DND-41 (cell line): Measurements from ENCODE around the gene SGMS1.

ENCODE experiments used
- ATAC-seq: fragments of 200-7000 bp; cut with Tn5 transposase; 3 replicates; pipeline ENCODE4 v1.9.1; 2021; ENCODE audit warnings: low read depth; ENCODE audit not compliant: insufficient read depth
- DNase-seq: peaks from one replicate; pipeline ENCODE4 v3.0.0-alpha.2; 2020
- H2AFZ ChIP-seq: 2 replicates; pipeline ENCODE4 v1.6.0; 2012; ENCODE audit warnings: low read depth, low read length
- H3K27ac ChIP-seq: 2 replicates; pipeline ENCODE4 v1.5.1; 2012; ENCODE audit warnings: low read length, inconsistent platforms
- H3K27me3 ChIP-seq: fragments of 200-600 bp; sonication (generic); 2 replicates; pipeline ENCODE4 v1.6.0; 2012; ENCODE audit warnings: low read length, mild to moderate bottlenecking, inconsistent platforms; ENCODE audit not compliant: insufficient read depth, poor library complexity
- H3K36me3 ChIP-seq: 2 replicates; pipeline ENCODE4 v1.5.1; 2012; ENCODE audit warnings: low read length, inconsistent platforms; ENCODE audit not compliant: insufficient read depth
- H3K4me1 ChIP-seq: 2 replicates; pipeline ENCODE4 v1.5.1; 2012; ENCODE audit warnings: mild to moderate bottlenecking, low read length; ENCODE audit not compliant: insufficient read depth
- H3K4me2 ChIP-seq: 2 replicates; pipeline ENCODE4 v1.6.0; 2012; ENCODE audit warnings: mild to moderate bottlenecking, moderate library complexity, low read length, inconsistent platforms; ENCODE audit not compliant: insufficient read depth
- H3K4me3 ChIP-seq, 2 experiments: fragments of 200-600 bp in 1 of 2; shearing (Covaris generic) in 1 of 2; 2 replicates each; pipeline ENCODE4 v1.5.1; 2012 to 2016; ENCODE audit warnings: inconsistent platforms in 2 of 2, low read length in 2 of 2, mild to moderate bottlenecking in 2 of 2, low read depth in 1 of 2, moderate library complexity in 1 of 2
- H3K79me2 ChIP-seq: 2 replicates; pipeline ENCODE4 v1.6.0; 2012; ENCODE audit warnings: low read length, inconsistent platforms; ENCODE audit not compliant: insufficient read depth
- H3K9ac ChIP-seq: 2 replicates; pipeline ENCODE4 v1.6.0; 2012; ENCODE audit warnings: low read depth, mild to moderate bottlenecking, inconsistent platforms, low read length, moderate library complexity
- H3K9me3 ChIP-seq: 2 replicates; pipeline ENCODE4 v1.5.1; 2012; ENCODE audit warnings: low read length, moderate library complexity, mild to moderate bottlenecking, inconsistent platforms; ENCODE audit not compliant: insufficient read depth, severe bottlenecking
- H4K20me1 ChIP-seq: 2 replicates; pipeline ENCODE4 v1.6.0; 2012; ENCODE audit warnings: low read length; ENCODE audit not compliant: insufficient read depth
- EZH2 ChIP-seq: IDR thresholded peaks from 3 replicates; pipeline ENCODE4 v1.6.1; 2012; ENCODE audit warnings: borderline replicate concordance, low read depth, mild to moderate bottlenecking, moderate library complexity, low read length, inconsistent platforms; ENCODE audit not compliant: severe bottlenecking
- TF ChIP-seq, protein P1 (sequence below): IDR thresholded peaks from 2 replicates; pipeline ENCODE4 v1.5.1; 2012; ENCODE audit warnings: borderline replicate concordance, low read length, moderate library complexity, mild to moderate bottlenecking; ENCODE audit not compliant: poor library complexity, severe bottlenecking; ENCODE audit errors: extremely low read depth

SGMS1 gene

DNA sequence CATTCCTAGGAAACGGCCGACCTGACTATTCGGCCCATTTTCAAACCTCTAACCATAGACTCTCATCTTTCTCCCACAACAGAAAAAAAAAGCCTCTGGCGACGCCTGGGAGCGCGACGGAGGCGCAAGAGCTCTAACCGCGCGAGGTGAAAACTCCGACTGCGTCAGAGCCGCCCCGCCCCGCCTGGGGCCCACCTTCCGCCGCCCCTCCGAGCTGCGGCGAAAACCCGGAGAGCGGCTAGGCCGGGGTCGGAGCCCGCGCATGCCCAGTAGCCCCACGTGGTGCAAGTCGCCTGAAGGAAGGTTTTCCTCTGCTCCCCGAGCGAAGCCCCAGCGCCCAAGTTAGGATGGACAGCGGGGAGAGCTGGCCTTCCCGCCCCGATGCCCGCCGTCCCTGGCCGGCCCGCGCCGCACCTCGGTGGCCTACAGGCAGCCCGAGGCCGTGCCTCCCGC lies 683 bp upstream of the SGMS1 start:
- Histone ChIP-seq H3K9ac (no peak overlapping the region), H2AFZ (no peak overlapping the region), H3K27me3 (peaks cover 42% of the 10 kb centered on the region), H3K27ac (no peak overlapping the region), H3K4me3 (no peak overlapping the region), H4K20me1 (no peaks in the 10 kb centered on the region), H3K9me3 (no peaks in the 10 kb centered on the region), H3K4me1 (no peaks in the 10 kb centered on the region), H3K4me2 (no peak overlapping the region), H3K36me3 (no peaks in the 10 kb centered on the region), H3K79me2 (no peaks in the 10 kb centered on the region)
- ATAC-seq (peak; percentile 71), DNase-seq (peak; percentile 65)
- no peak for TF ChIP-seq EZH2
- TF ChIP-seq, protein P1, sequence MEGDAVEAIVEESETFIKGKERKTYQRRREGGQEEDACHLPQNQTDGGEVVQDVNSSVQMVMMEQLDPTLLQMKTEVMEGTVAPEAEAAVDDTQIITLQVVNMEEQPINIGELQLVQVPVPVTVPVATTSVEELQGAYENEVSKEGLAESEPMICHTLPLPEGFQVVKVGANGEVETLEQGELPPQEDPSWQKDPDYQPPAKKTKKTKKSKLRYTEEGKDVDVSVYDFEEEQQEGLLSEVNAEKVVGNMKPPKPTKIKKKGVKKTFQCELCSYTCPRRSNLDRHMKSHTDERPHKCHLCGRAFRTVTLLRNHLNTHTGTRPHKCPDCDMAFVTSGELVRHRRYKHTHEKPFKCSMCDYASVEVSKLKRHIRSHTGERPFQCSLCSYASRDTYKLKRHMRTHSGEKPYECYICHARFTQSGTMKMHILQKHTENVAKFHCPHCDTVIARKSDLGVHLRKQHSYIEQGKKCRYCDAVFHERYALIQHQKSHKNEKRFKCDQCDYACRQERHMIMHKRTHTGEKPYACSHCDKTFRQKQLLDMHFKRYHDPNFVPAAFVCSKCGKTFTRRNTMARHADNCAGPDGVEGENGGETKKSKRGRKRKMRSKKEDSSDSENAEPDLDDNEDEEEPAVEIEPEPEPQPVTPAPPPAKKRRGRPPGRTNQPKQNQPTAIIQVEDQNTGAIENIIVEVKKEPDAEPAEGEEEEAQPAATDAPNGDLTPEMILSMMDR = no peak

DNA sequence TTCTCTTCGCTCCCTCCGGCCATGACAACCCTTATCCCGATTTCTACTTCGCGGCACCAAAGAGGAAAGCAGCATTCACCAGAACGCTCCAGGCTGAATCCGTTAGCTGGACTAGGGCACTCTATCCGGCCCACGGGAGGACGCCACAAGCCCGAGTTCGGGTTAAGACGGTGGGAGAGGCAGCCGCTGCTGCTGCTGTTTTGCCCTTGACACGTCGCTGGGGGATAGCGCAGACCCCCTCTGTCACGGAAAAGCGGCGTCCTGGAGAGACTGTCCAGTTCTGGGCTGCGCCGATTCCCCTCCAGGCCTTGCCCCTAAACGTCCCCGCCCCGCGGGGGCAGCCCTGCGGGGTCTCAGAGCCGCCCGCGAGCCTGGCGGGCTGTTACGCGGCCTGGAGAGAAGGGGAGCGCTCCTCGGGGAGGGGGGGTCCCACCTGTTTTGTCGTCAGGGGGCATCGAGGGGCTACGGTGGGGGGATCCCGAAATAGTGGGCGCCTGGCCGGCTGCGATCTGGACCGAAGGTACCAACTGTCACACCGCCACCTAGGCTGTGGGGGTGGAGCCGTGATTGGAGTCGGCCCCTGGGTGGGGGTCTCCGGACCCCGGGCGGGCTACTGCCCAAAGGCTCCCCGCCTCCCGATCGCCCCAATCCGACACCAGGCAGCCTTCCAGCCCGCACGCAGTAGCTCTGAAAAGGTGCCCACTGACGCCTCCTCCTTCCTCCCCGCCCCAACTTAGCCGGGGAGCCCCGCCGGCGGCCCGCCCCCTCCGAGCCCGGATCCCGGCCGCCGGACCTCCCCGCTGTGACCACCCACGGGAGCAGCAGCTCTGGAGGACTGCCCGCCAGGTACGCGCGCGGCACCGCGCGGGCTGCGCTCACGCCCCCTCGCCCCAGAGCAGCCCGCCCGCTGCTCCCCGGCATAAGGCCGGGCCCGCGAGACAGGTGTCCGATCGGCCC lies 772 bp downstream of the SGMS1 start:
- Histone ChIP-seq H3K4me2 (no peak overlapping the region), H3K27ac (no peak overlapping the region), H3K4me3 (no peak overlapping the region), H3K36me3 (no peaks in the 10 kb centered on the region), H3K9me3 (no peaks in the 10 kb centered on the region), H4K20me1 (no peaks in the 10 kb centered on the region), H3K79me2 (no peaks in the 10 kb centered on the region), H3K4me1 (no peaks in the 10 kb centered on the region), H3K9ac (no peak overlapping the region), H3K27me3 (peaks cover 44% of the 10 kb centered on the region), H2AFZ (no peak overlapping the region)
- no peak for TF ChIP-seq EZH2
- TF ChIP-seq, protein P1 = no peak
- ATAC-seq (no peak), DNase-seq (no peak)

DNA sequence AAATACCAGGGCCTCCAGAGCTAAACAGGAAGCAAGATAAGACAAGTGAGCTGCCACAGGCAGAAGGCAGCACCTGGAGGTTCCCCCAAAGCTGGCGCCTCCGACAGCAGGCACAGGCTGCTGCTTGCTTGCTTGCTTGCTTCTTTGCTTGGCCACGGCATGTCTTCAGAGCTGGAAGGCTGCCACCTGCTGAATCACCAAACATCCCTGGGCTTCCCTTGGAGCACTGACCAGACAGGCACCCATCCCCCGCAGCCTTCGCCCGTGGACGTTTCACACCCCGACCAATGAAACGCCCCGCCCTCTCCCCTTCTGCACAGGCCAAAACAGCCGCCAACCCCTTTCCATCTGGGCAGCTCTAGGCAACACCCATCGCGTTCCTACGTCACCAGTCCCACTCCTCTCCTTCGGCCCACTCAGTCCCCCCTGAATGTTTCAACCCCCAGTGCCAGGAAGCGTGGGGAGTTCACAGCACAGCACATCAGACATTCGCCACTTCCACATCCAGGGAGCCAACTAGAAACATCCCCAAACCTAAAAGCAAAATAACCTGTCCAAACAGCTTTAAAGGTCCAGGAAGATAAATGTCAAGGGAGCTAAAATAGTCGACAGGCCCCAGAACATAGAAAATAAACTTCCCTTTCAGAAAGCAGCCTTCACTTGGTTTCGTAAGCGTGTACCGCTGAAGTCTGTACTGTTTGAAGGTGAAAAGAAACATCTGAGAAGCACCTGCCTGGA lies 1.6 kb downstream of the SGMS1 start:
- Histone ChIP-seq H3K4me2 (no peak overlapping the region), H3K79me2 (no peaks in the 10 kb centered on the region), H3K9me3 (no peaks in the 10 kb centered on the region), H3K9ac (no peak overlapping the region), H3K27ac (no peak overlapping the region), H4K20me1 (no peaks in the 10 kb centered on the region), H3K36me3 (no peaks in the 10 kb centered on the region), H2AFZ (no peak overlapping the region), H3K4me1 (no peaks in the 10 kb centered on the region), H3K4me3 (no peak overlapping the region), H3K27me3 (peaks cover 44% of the 10 kb centered on the region)
- peak; percentile 57 for ATAC-seq
- DNase-seq = peak; percentile 39
- no peak for TF ChIP-seq EZH2
- TF ChIP-seq, protein P1 = no peak
